Raji (cell line): ENCODE measurements around the gene CNGB1.

ENCODE experiments used
- POLR2A ChIP-seq: IDR thresholded peaks from 2 replicates; pipeline ENCODE4 v1.6.1; 2011; ENCODE audit warnings: low read depth, low read length, control low read depth; ENCODE audit not compliant: insufficient read depth

CNGB1 gene

GRCh38 chr16:57914244-57915173 lies 56.4 kb downstream of the CNGB1 start:
- no peak for TF ChIP-seq POLR2A

DNA sequence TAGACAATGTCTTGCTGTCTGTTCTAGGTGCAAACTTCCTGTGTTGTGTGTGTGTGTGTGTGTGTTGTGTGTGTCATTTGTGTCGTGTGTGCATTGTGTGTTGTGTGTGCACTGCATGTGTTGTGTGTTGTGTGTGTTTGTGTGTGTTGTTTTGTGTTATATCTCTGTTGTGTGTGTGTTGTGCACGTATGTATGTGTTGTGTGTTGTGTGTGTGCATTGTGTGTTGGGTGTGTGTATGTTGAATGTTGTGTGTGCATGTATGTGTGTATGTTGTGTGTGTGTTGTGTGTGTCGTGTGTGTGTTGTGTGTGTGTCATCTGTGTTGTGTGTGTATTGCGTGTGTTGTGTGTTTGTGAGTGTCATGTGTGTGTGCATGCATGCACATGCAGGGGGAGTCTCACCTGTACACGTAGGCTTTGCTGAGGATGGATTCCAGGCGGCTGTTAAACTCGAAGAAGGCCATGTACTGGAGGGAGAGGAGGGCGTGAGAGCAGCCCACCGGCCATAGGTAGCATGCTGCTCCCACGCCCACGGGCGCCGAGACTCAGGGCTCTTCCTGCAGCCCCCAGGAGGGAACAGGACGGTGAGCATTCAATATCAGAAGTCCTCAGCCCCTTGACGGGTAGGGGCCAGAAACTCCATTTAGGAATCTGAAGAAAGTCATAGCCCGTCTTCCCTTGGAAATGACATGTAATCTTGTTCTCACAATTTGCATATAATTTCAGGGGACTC lies 58.2 kb downstream of the CNGB1 start:
- TF ChIP-seq POLR2A: no peak

DNA sequence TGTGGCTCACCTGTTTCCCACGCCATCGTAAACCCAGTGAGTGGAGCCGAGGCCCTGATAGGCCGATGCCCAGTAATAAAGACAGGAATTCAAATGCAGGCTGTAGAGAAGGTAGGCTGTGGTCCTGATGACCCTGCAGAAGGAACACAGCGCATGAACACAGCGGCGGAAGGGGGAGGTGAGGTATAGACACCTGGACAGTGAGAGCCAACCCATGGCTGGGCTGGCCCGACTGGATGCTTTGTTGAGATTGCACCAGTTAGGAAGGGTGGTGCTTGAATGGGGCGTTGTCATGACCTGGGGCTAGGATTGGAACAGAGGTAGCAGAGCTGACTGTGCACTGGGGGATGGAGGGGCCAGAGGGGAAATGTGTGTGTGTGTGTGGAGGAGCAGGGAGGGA lies 59.2 kb downstream of the CNGB1 start:
- TF ChIP-seq POLR2A: no peak

GRCh38 chr16:57910696-57911095 lies 60.2 kb downstream of the CNGB1 start:
- TF ChIP-seq POLR2A: no peak

DNA sequence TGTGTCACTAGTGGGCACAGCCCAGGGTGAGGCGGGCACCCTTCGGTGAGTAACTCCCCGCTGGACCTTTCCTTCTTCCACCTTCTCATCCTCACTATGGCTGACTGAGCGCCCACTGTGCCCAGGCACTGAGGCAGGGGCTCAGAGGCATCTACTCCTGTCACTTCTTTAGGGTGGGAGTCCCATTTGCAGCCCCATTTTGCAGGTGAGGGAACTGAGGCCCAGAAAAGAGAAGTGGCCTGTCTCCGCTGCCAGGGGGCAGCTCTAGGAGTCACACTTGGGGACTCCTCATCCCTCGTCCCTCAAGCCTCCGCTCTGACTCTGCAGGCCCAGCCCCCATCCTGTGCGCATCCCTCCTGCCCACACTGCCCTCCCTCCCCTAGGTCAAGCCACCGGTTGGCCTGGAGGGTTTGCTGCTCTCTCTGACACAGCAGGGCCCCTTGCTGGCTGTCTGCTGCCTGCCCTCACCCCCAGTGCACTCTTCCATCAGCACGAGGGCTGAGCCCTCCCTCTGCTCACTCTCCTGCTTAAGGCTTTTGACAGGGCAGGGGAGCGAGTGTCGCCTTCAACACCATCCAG lies 62.4 kb downstream of the CNGB1 start:
- TF ChIP-seq POLR2A: no peak

DNA sequence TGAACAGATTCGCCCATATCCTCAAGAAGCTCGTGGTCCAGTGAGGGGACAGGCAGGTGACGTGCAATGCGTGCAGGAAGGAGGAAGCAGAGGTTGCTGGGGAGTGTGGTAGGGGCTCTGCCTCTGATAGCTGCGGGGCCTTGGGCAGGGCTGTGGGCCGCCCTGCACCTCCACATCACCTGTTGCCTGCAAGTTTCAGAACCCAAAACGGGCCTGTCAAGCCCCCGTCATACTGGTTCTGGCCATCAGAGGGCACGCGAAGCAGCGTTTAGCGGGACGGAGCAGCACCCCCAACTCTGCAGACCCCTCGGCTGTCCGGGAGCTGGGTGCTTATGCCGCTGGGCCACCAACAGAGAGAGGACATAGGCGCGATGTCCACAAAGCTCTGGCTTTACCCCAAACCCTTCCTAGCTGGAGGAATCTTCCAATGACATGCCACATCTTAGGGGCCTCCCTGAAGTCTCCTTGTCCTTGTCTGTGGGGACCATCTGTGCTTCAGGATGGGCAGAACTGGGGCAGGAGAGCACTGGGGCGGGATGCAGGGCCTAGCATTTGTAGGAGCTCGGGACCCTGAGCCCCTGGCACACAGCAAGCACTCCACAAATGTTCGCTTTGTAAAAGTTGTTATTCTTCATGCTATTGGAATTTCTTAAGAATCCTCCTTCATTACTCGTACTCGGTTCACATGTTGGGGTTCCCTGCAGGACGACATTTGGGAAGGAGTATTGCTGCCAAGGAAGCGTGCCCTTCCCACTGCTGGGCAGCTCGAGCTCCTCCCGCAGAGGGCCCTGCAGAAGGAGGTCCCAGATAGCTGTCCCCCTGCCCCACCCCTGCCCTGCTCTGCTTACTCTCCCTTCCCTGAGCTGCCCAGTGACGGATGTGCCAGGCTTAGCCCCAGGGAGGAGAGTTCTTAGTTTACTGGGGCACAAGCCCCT lies 64.3 kb downstream of the CNGB1 start:
- TF ChIP-seq POLR2A: no peak

GRCh38 chr16:57904101-57904500 lies 66.8 kb downstream of the CNGB1 start:
- no peak for TF ChIP-seq POLR2A

GRCh38 chr16:57903656-57904055 lies 67.3 kb downstream of the CNGB1 start:
- TF ChIP-seq POLR2A: no peak

- TF ChIP-seq POLR2A: no peak
Observed at GRCh38 chr16:57901480-57902069, 69.4 kb downstream of the CNGB1 start.

DNA sequence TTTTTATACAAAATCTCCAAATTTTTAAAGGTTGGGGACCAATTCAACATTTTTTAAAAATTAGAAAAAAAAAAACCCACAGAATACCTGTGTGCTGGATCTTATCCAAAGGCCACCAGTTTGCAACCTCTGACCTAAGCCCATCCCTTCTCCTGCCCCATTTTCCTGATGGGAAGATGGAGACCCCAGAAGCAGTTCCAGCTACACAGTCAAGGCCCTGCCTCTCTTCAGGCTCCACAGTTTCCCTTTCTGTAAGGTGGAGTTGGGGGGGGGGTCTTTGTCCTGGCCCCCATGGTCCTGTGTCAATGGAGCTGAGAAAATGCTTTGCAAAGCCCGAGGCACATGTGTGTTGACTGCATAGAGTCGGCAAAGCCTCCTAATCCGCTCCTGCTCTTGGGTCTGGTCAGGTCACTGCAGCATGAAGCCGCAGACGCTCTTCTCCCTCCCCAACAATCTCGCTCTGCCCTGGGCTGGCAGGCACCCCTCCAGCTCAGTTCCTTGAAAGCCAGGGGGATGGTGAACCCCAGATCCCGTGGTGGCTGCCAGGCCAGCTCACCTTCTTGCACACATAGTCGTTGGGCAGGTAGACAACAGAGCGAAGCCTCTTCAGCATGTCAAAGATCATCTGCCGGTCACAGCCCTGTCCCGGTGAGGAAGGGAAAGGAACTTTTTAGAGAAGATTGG lies 70.0 kb downstream of the CNGB1 start:
- no peak for TF ChIP-seq POLR2A

GRCh38 chr16:57899771-57900661 lies 70.9 kb downstream of the CNGB1 start:
- TF ChIP-seq POLR2A: no peak

DNA sequence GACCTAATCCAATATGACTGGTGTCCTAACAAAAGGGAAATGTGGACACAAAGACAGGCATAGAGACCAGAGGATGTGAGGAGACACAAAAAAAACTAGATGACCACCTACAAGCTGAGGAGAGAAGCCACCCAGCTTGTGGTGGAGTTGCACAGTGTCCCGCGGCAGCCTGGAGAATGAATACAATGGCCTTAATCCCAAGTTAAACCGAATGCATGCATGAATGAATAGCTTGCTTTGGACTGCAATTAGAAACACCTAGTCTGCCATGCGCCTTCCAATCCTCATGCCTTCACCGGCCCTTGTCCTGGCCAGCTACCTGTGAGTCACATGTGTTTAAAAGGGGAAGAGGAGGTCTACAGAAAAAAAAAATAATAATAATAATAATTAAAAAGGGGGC lies 72.0 kb downstream of the CNGB1 start:
- TF ChIP-seq POLR2A: no peak

GRCh38 chr16:57897996-57898395 lies 72.9 kb downstream of the CNGB1 start:
- no peak for TF ChIP-seq POLR2A
